Neuronal stem cell (in vitro differentiated cells): ENCODE results near the gene CACNB1.
"Not testable (repeated sequence)": the region's sequence is repeated elsewhere in the genome, so short reads cannot be mapped to it uniquely, and the experiment has no call there.

ENCODE experiments used
- DNase-seq: peaks from one replicate; pipeline ENCODE4 v3.0.0-alpha.2; 2013; ENCODE audit warnings: low spot score
- H2AFZ ChIP-seq: one replicate; pipeline ENCODE4 v1.6.1; 2013; ENCODE audit warnings: mild to moderate bottlenecking, low read length, inconsistent platforms
- H2AK5ac ChIP-seq: 2 replicates; pipeline ENCODE4 v1.6.1; 2013; ENCODE audit warnings: low read depth, mild to moderate bottlenecking, inconsistent platforms, low read length, moderate library complexity, mixed read lengths
- H2BK120ac ChIP-seq: 2 replicates; pipeline ENCODE4 v1.6.1; 2013; ENCODE audit warnings: low read depth, mild to moderate bottlenecking, inconsistent platforms, low read length, moderate library complexity, mixed read lengths
- H2BK12ac ChIP-seq: one replicate; pipeline ENCODE4 v1.6.1; 2013; ENCODE audit warnings: low read length, inconsistent platforms
- H2BK15ac ChIP-seq: 2 replicates; pipeline ENCODE4 v1.6.1; 2013; ENCODE audit warnings: mild to moderate bottlenecking, low read length, inconsistent platforms, mixed read lengths
- H2BK5ac ChIP-seq: one replicate; pipeline ENCODE4 v1.6.1; 2013; ENCODE audit warnings: inconsistent platforms, mild to moderate bottlenecking, low read length, moderate library complexity
- H3K14ac ChIP-seq: one replicate; pipeline ENCODE4 v1.6.1; 2013; ENCODE audit warnings: low read length, inconsistent platforms
- H3K18ac ChIP-seq: 2 replicates; pipeline ENCODE4 v1.6.1; 2013; ENCODE audit warnings: low read length, inconsistent platforms
- H3K23ac ChIP-seq: 2 replicates; pipeline ENCODE4 v1.6.1; 2013; ENCODE audit warnings: low read depth, mild to moderate bottlenecking, mixed read lengths, low read length, inconsistent platforms; ENCODE audit not compliant: poor library complexity
- H3K27ac ChIP-seq: replicated peaks from 3 replicates; pipeline ENCODE4 v1.5.1; 2013; ENCODE audit warnings: low read length, inconsistent platforms
- H3K27me3 ChIP-seq, 3 experiments: 2 replicates each; pipeline ENCODE4 v1.6.1; 2013; ENCODE audit warnings: low read length in 3 of 3, mild to moderate bottlenecking in 2 of 3, inconsistent platforms in 1 of 3, low read depth in 1 of 3, mixed read lengths in 1 of 3, moderate library complexity in 1 of 3; ENCODE audit not compliant: control insufficient read depth in 3 of 3, insufficient read depth in 3 of 3
- H3K36me3 ChIP-seq, 2 donors: replicated peaks in 1 of 2; 2 replicates each; pipeline ENCODE4 v1.6.1; 2013; ENCODE audit warnings: low read length in 2 of 2; ENCODE audit not compliant: control insufficient read depth in 2 of 2, insufficient read depth in 2 of 2
- H3K4ac ChIP-seq: 2 replicates; pipeline ENCODE4 v1.6.1; 2013; ENCODE audit warnings: inconsistent platforms, mild to moderate bottlenecking, low read length, moderate library complexity
- H3K4me1 ChIP-seq, 2 donors: 1 replicate in 1 of 2; 2 replicates in 1 of 2; pipeline ENCODE4 v1.6.1; 2013; ENCODE audit warnings: low read length in 2 of 2, low read depth in 1 of 2; ENCODE audit not compliant: control insufficient read depth in 2 of 2, insufficient read depth in 1 of 2
- H3K4me2 ChIP-seq: one replicate; pipeline ENCODE4 v1.6.1; 2013; ENCODE audit warnings: mild to moderate bottlenecking, low read length, inconsistent platforms; ENCODE audit not compliant: insufficient read depth, poor library complexity, severe bottlenecking
- H3K4me3 ChIP-seq, 2 donors: 2 replicates each; pipeline ENCODE4 v1.5.1; 2013; ENCODE audit warnings: low read length in 2 of 2, mild to moderate bottlenecking in 2 of 2, inconsistent platforms in 1 of 2, moderate library complexity in 1 of 2
- H3K79me1 ChIP-seq: one replicate; pipeline ENCODE4 v1.6.1; 2013; ENCODE audit warnings: low read depth, mild to moderate bottlenecking, inconsistent platforms, low read length, moderate library complexity
- H3K9ac ChIP-seq: one replicate; pipeline ENCODE4 v1.6.1; 2013; ENCODE audit warnings: mild to moderate bottlenecking, low read depth, low read length, inconsistent platforms; ENCODE audit not compliant: poor library complexity
- H3K9me3 ChIP-seq, 2 donors: replicated peaks in 1 of 2; 2 replicates each; pipeline versions ENCODE3 to v1.6.1; 2013; ENCODE audit warnings: low read length in 2 of 2, mild to moderate bottlenecking in 2 of 2, inconsistent platforms in 1 of 2, low read depth in 1 of 2, mixed read lengths in 1 of 2, moderate library complexity in 1 of 2; ENCODE audit not compliant: control insufficient read depth in 2 of 2, insufficient read depth in 1 of 2
- H4K8ac ChIP-seq: one replicate; pipeline ENCODE4 v1.6.1; 2013; ENCODE audit warnings: low read depth, mild to moderate bottlenecking, inconsistent platforms, low read length, moderate library complexity
- H4K91ac ChIP-seq: one replicate; pipeline ENCODE4 v1.6.1; 2013; ENCODE audit warnings: low read length, low read depth, mild to moderate bottlenecking, inconsistent platforms; ENCODE audit not compliant: poor library complexity
- WGBS, 2 donors: extraction: QIAGEN DNeasy Blood & Tissue Kit; methylation state at CpG; one replicate each; pipeline ENCODE4 v1.1.7; 2013; ENCODE audit warnings: missing lambda C conversion rate in 2 of 2, mixed read lengths in 1 of 2; ENCODE audit not compliant: insufficient read length in 2 of 2, insufficient replicate concordance in 1 of 2; ENCODE audit errors: extremely low coverage in 2 of 2; 5-methylcytosine and 5-hydroxymethylcytosine counted together

CACNB1 gene

DNA sequence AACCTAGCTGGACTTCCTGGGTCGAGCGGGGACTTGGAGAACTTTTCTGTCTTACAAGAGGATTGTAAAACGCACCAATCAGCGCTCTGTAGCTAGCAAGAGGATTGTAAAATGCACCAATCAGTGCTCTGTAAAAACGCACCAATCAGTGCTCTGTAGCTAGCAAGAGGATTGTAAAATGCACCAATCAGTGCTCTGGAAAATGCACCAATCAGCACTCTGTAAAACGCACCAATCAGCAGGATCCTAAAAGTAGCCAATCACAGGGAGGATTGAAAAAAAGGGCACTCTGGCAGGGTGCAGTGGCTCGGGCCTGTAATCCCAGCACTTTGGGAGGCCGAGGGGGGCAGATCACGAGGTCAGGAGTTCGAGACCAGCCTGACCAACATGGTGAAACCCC lies 29.0 kb downstream of the CACNB1 start:
- H2AFZ ChIP-seq, H2BK12ac ChIP-seq, H4K91ac ChIP-seq, H3K4me1 ChIP-seq, H3K18ac ChIP-seq, H3K27ac ChIP-seq, H3K14ac ChIP-seq, H3K9ac ChIP-seq, H2AK5ac ChIP-seq, H3K4me2 ChIP-seq, H3K79me1 ChIP-seq, H3K4ac ChIP-seq, DNase-seq, H2BK15ac ChIP-seq, H3K9me3 ChIP-seq, H3K4me3 ChIP-seq, H3K36me3 ChIP-seq, H3K23ac ChIP-seq, H4K8ac ChIP-seq, H2BK5ac ChIP-seq, H2BK120ac ChIP-seq: not testable (repeated sequence)
- WGBS, 2 donors: no CpG with 5 or more reads among the region's 10 CpGs
- peaks cover 6 to 31% (median 28%) of the 10 kb centered on the region in 3 experiments for H3K27me3 ChIP-seq

DNA sequence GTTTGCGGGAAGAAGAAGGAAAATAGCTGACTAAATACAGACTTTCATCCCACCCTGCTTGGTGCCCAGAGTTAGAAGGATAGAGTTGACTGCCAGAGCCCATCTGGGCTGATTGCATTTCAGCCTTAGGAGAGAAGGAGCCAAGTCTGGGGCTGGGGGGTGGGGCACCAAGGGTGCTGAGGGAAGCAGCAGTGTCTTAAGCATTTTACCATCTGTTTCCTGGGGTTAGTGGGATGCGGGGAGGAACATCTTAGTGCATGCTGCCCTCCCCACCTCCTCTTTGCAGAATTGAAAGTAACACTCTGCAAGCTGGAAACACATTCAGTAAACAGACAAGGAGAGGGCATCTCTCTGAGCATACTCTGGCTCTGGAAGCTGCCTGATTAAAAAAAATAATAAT lies 30.0 kb downstream of the CACNB1 start:
- no peak overlapping the region for H2BK5ac ChIP-seq
- WGBS, 2 donors: no CpG with 5 or more reads among the region's 2 CpGs
- H3K27me3 ChIP-seq: peaks cover 6 to 31% (median 28%) of the 10 kb centered on the region in 3 experiments
- H2BK12ac ChIP-seq: no peak overlapping the region
- no peak overlapping the region for H4K91ac ChIP-seq
- no peak overlapping the region for H2AK5ac ChIP-seq
- no peak overlapping the region for H4K8ac ChIP-seq
- H3K9ac ChIP-seq: no peak overlapping the region
- DNase-seq: no peak
- no peak overlapping the region for H3K18ac ChIP-seq
- H3K14ac ChIP-seq: no peak overlapping the region
- no peaks in the 10 kb centered on the region for H3K36me3 ChIP-seq
- no peak overlapping the region for H3K4me3 ChIP-seq
- peaks cover 0 to 2% of the 10 kb centered on the region in 2 donors for H3K9me3 ChIP-seq
- no peak overlapping the region for H2BK15ac ChIP-seq
- no peak overlapping the region for H3K4me2 ChIP-seq
- H2BK120ac ChIP-seq: no peak overlapping the region
- no peak overlapping the region for H3K23ac ChIP-seq
- H3K4ac ChIP-seq: no peak overlapping the region
- H3K79me1 ChIP-seq: no peaks in the 10 kb centered on the region
- H3K27ac ChIP-seq: no peak overlapping the region
- peaks cover 0 to 3% of the 10 kb centered on the region in 2 donors for H3K4me1 ChIP-seq
- H2AFZ ChIP-seq: no peak overlapping the region

GRCh38 chr17:39166437-39167335 lies 30.8 kb downstream of the CACNB1 start:
- Histone ChIP-seq H4K91ac (no peak overlapping the region), H2BK5ac (no peak overlapping the region), H3K9me3 (peaks cover 0 to 3% of the 10 kb centered on the region in 2 donors), H3K27ac (no peak overlapping the region), H2BK12ac (no peak overlapping the region), H3K79me1 (no peaks in the 10 kb centered on the region), H3K4me1 (no peaks in the 10 kb centered on the region), H3K4me3 (no peak overlapping the region), H3K18ac (no peak overlapping the region), H3K9ac (no peak overlapping the region), H2BK120ac (no peak overlapping the region), H4K8ac (no peak overlapping the region), H3K36me3 (no peaks in the 10 kb centered on the region), H3K23ac (no peak overlapping the region), H3K4me2 (no peak overlapping the region), H3K27me3 (peaks cover 6 to 31% (median 28%) of the 10 kb centered on the region in 3 experiments), H2BK15ac (no peak overlapping the region), H3K14ac (no peak overlapping the region), H2AK5ac (no peak overlapping the region), H3K4ac (no peak overlapping the region), H2AFZ (peak overlapping the region; percentile 10)
- no peak for DNase-seq
- no CpG with 5 or more reads among the region's 7 CpGs for WGBS, 2 donors

GRCh38 chr17:39165841-39166349 lies 31.6 kb downstream of the CACNB1 start, which contains the start of gene ARL5C:
TSS of gene ARL5C (minus strand) at chr17:39166161. CDS start at chr17:39165760, 401 bp downstream.
- Histone ChIP-seq H3K36me3 (no peaks in the 10 kb centered on the region), H3K4me3 (peak within 1 kb of the TSS; percentile 48 to 95)

More at GRCh38 chr17:39165841-39166349, 31.6 kb downstream of the CACNB1 start, which contains the start of gene ARL5C:
- H3K9me3 ChIP-seq: peaks cover 0 to 4% of the 10 kb centered on the region in 2 donors
- no peak within 1 kb of the TSS for H3K4ac ChIP-seq
- H3K9ac ChIP-seq: peak within 1 kb of the TSS; percentile 82
- H2BK5ac ChIP-seq: peak within 1 kb of the TSS; percentile 35
- no peak for DNase-seq
- H3K27me3 ChIP-seq: peaks cover 6 to 31% (median 28%) of the 10 kb centered on the region in 3 experiments
- peak within 1 kb of the TSS; percentile 92 for H3K4me2 ChIP-seq
- H3K18ac ChIP-seq: peak within 1 kb of the TSS; percentile 99
- WGBS, 2 donors: no CpG with 5 or more reads among the region's 17 CpGs
- H2AFZ ChIP-seq: peak within 1 kb of the TSS; percentile 92
- no peak within 1 kb of the TSS for H3K14ac ChIP-seq
- peak within 1 kb of the TSS; percentile 84 for H4K8ac ChIP-seq
- no peaks in the 10 kb centered on the region for H3K79me1 ChIP-seq
- no peak within 1 kb of the TSS for H2BK120ac ChIP-seq
- peak within 1 kb of the TSS; percentile 75 for H2BK15ac ChIP-seq
- no peak within 1 kb of the TSS for H2AK5ac ChIP-seq
- H4K91ac ChIP-seq: no peak within 1 kb of the TSS
- H3K23ac ChIP-seq: peak within 1 kb of the TSS; percentile 20
- peak within 1 kb of the TSS; percentile 86 for H2BK12ac ChIP-seq
- H3K27ac ChIP-seq: no peak within 1 kb of the TSS
- H3K4me1 ChIP-seq: no peaks in the 10 kb centered on the region
